Measurements from ENCODE around the gene SLC15A3. TPM values are rescaled to one million over a fixed set of nuclear protein-coding genes. Genes with fewer than 3 reads are reported as not detected.
A peak's percentile ranks its signal among the peaks of the same experiment; 100 is the strongest.
"Not testable (repeated sequence)": the region's sequence is repeated elsewhere in the genome, so short reads cannot be mapped to it uniquely, and the experiment has no call there.

SLC15A3 gene
- total RNA-seq, 1 donor from 2014 or later: 5.8 TPM

DNA sequence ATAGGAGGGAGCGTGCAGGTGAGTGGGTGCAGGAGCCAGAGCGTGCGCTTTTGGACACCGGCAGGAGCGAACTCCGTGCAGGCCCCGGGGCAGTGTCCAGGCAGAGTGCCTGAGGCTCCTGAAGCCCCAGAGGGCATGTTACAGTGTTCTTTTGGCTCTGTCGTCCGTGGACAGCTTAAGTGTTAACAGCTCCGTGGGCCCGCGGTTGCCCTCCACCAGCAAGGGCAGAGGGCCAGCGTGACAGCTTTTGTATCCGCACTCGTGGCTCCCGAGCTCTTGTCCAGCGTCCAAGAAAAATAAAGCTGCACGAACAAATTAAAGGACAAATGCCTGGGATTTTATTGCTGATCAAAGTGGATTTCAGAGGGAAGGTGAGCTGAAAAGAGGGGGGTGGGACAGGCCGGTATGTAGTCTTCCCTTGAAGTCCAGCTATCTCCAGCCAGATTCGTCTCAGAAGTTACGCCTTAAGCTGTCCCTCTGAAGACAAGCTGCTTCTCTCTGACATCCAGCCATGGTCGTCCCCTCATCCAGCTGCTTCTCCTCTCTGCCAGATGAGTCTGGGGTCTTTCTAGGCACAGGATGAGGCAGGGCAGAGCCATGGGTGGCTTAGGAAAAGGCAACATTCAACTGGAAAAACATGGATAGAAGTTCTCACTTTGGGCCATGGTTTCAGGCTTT lies 39.0 kb downstream of the SLC15A3 start:
- no peak for DNase-seq

DNA sequence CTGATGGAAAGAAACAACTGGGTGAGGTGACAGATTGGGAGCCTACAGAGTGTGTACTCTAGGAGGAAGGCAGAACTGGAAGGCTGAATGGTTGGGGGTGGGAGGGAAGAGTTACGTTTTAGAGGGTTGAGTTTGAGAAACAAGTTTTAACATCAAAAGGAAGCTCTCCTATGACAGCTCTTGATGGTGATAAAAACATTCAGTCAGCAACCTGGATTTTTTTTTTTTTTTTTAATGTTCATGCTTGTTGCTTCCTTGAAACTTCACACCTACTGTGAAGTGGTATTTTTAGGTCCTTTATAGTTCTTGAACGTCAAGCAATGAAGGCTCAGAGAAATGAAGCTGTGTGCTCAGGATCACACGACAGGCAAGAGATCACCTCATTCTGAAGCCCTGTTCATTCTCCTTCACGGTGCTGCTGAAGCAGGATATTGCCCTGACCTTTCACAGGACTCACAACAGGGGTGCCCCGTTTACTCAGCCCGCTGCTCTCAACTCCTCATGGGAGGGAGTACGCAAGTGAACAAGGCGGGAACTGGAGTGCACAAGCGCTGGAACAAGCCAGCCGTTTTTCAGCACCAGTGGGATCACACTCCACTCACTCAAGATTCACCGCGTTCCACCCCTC lies 39.6 kb downstream of the SLC15A3 start:
- DNase-seq: no peak

DNA sequence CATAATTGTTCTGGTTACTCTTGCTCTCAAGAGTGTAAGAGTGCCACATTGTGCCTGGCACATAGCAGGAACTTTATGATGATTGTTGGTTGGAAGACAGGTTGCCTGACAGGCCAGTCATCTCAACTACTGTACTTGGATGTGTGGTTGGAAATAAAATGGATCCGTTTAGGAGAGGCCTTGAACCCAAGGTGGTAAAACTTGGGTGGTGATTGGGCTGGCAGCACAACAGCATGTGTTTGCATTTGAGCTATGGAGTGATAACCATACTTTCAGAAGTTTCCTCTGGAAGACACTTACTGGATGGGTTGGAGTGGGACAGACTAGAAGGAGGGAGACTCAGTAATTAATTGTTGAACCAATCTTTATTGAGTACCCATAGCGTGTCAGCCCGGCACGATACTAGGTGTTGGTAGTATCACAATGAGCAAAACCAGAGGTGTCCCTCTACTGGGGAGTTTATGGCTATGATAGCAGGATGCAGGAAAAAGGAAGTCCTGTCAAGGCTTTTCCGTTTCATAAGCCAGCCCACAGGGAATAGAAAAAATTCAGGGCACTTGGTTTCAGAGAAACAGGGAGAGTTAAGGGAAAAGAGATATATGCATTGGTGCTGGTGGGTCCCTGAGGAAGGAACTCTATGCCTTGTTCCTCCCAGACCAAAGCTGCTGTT lies 41.1 kb downstream of the SLC15A3 start:
- DNase-seq: no peak

DNA sequence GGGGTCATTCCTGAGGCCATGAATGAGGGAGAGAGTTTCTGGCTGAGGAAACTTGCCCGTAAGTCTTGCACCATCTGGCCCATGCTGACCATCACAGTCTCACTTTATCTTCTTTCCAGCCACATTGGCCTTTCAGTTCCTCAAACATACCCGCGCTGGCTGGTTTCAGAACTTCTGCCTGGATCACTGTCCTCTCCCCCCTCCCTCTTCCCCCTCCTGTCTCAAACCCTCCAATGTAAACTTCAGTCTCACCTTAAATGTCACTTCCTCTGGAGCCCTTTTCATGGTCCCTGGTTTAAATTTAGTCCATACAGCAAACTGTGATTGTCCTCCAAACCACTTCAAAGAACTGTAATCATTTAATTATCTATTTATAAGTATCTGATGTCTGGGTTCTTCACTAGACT lies 41.7 kb downstream of the SLC15A3 start:
- no peak for DNase-seq

DNA sequence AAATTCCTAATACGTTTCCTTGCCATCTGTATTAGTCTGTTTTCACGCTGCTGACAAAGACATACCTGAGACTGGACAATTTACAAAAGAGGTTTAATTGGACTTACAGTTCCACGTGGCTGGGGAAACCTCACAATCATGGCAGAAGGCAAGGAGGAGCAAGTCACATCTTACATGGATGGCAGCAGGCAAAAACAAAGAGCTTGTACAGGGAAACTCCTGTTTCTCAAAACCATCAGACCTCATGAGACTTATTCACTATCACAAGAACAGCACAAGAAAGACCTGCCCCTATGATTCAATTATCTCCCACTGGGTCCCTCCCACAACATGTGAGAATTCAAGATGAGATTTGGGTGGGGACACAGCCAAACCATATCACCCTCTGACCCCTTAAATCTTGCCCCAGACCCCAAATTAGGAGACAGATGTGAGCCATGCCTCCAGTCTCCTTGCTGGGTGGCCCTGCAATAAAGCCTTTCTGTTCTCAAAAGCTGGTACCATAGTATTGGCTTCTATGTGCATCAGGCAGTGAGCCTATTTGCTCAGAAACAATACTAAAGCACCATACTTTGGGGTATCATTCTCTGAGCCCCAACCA lies 42.2 kb downstream of the SLC15A3 start:
- not testable (repeated sequence) for DNase-seq

DNA sequence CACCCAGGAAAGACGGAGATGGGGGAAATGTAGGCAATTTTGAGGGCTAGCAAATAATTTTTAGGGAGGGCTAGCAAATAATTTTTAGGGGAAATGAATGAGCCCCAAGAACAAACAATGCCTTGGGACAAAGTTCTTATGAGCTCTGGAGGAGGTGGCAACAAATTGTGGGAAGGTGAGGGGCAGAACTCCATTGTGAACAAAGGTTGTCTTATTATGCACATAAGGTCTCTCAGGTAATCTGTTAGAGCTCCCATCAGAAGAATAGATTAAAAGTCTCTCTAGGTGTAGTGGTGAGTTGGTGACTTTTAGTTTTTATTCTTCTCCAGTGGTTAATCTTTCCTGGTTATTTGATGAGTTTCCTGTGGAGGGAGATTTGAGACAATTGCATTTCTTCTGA lies 43.2 kb downstream of the SLC15A3 start:
- no peak for DNase-seq

DNA sequence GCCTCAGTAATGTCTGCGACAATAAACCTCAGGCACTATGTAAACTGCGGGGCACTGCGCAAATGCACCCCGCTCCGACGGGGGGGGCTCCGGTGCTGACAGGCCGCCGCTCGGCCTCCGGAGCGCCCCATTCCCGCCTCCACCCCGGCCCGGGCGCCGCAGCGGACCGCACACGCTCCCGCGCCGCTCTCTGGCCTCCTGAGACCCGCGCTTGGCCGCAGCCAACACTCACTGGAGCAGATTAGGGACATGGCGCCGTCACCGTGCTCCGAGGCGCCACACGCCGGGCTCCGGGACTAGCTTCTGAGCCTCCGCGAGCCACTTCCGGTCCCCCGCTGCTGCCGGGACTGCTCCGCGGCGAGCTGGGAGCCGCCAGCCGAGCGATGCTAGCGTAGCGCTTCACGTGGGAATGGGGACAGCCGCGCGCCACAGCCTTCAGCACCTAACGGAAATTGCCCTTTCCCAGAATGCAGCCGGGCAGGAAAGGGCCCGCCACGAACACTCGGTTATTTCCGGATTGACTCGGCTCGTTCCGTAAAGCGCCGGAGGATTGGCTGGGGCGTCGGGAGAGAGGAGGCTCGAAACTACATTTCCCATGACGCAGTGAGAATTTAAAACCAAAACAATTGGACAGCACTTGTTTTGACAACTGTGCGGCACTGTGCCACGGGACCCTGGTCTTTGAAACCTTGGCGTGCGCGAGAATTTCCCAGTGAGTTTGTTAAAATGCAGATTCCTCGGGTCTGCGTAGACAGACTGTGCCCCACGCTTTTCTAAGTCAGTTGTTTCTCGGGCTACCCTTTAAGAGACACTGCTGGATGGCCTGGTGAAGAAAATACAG lies 45.6 kb downstream of the SLC15A3 start, which contains the start of gene PRPF19:
Gene PRPF19 (minus strand): TSS at position 454 of the 841 bp plus-strand sequence. CDS start 203 bp downstream, at position 251.
- DNase-seq: peak; percentile 90

DNA sequence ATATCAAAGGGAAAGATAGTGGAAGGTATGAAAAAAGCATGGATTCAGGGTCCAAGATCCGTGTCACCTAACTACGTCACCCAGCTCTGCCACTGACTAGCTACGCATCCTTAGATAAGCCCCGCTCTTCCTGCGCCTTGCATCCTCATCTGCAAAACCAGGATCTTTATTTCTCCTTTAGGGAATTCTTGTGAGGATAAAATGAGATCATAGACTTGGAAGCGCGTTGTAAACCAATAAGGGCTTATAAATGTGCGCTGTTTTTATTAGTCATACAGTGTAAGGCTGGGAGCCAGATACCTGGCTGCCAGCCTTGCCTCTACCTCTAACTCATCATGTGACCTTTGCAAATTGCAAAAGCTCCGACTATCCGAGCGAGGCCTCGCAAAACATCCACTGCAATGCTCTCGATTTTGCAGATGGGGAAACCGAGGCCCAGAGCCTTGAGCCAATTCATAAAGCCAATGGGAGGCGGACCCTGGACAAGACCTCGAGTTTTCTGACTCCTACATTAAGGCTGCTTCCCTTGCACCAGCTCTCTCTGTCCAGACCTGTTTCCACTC lies 46.3 kb downstream of the SLC15A3 start:
- DNase-seq: peak; percentile 59

DNA sequence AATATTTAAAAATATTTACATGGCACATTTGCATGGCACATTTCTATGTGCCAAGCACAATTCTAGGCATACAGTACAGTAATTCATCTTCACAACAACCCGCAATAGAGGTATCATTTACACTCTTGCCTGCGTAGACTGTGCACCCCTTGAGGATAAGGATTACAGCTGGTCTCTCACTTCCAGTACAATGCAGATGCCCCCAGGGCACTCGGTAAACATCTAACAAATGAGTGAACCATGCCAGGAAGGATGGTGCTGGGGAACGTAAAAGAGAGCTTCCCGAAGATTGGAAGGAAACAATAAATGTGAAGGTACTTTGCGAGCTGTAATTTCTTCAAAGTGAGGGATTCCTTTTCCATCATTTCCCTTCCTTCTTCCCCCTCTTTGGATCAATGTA lies 46.9 kb downstream of the SLC15A3 start:
- DNase-seq: no peak

DNA sequence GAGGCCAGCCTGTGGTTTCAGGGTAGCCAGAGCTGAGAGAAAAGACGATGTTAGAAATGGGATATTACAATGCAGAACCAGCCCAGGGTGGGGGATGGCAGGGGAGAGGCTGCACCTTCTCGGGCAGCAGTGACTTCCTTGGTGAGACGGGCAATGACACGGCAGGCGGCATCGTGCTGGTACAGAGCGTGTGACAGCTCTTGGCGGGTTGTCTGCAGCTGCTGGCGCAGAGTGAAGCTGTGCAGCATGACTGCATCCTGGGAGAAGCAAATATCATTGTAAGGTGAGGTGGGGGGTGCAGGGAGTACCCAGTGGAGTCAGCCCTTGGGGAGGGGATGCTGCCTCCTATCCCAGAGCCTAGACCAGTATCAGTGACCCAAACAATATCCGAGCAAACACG lies 49.4 kb downstream of the SLC15A3 start:
- no peak for DNase-seq

DNA sequence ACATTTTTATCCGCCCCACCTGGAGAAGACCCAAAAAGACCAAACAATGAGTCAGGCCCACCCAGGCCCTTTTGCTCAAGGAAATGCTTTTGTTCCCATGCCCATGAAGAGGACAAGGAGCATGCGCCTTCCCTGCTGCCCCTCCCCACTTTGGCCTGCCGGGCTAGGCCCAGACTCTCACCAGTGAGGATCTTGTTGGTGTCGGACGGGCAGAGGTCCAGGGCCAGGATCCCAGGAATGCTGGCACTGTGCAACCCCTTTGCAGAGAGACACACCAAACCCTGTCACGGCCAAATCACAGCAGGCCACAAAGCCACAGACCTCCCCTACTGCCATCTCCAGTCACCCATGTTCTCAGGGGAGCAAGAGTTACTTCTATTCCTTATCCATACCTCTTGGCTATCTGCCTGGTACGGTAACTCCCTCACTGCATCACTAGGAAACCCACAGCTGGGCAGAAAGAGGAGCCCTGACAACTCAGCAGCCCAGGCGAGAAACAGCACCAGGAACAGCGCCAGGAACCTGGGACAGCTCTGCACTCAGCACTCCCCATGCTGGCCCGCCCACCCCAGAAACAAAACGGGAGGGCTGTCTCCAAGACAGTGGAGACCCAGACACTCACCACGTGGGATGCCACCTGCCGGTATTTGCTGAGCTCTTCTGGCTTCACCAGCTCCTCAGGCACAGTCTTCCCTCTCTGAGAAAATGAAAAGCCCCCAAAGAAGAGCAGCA lies 51.1 kb downstream of the SLC15A3 start:
- peak; percentile 44 for DNase-seq

DNA sequence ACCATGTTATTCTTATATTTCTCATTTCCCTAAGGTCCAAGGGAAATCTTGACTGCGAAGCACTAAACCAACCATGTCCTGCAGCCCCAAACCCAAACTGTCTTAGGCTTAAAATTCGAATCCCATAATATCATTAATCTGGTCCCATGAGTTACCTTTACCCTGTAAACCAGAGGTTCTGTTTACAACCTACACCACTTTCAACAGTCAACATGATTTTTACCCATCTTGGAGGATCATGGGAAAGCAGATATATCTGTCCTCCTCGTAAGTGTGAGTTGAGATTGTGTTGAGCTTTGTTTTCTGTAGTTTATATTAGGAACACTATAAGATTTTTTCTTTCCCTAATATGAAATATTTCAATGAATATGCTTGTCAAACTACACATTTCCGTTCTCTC lies 52.0 kb downstream of the SLC15A3 start:
- no peak for DNase-seq

DNA sequence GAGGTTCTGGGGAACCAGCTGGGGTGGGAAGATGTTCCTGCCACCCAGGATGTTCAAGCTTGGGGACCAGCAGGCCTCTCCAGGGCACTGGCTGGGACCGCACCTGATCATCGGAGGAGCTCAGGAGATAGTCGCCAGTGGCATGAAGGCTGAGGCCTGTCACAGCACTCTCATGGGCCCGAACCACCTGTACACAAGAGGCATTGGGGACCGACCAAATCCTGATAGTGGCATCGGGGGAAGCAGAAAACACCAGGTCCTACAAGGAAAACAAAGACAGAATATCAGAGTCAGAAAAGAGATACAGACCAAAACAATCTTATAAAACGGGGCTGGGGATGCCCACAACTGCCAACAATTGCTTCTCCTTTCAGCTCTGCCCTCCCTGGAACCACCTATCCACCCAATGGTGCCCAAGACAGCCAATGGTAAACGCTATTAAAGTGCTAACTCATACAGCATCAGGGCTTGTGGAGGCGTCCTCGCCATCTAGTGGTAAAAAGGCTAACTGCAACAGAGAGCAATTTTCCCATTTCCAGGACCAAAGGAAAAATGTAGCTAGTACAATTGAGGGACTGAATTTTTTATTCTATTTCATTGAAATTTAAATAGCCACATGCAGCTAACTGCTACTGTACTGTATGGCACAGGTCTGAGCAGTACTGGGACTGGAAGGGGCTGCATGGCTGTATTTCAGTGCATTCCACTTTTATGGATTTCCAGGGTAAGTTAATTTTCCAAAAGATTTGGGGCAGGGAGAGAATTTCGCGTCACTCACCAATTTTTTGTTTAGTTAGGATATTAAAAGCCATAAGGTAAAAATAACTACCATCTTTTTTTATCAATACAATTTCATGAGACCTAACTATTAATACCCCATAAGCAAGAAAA lies 52.7 kb downstream of the SLC15A3 start:
- DNase-seq: no peak

DNA sequence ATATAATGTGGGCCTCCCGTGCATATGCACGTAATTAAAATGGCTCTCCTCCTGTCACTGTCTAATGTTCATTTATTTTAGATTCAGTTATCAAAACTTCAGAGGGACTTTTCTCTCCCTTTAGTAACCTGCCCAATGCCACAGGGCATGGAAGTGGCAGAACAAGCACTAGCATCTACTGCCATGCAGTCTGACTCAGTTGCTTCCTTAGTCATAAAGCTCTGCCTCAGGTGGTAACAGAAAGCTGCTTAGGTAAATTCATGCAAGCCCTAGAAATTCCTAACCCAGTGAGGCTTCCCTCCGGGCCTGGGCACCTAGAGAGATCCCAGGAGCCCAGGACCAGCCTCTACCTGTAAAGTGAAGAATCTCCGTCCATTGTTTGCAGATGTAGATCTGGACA lies 54.5 kb downstream of the SLC15A3 start:
- no peak for DNase-seq

DNA sequence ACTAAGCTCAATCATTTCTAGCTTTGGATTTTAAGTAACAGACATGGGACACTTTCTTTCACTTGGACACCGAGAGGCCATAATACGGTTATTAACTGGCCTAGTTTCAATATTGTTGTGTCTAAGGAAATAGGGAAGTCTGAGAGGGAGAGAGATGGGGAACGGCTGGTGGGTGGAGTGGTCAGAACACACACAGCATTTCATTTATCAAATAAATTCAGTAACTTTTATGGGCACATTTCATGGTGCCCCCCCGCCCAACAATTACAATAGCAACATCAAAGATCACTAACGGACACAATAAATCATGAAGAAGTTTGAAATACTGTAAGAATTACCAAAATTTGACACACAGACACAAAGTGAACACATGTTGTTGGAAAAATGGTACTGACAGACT lies 56.3 kb downstream of the SLC15A3 start:
- no peak for DNase-seq

DNA sequence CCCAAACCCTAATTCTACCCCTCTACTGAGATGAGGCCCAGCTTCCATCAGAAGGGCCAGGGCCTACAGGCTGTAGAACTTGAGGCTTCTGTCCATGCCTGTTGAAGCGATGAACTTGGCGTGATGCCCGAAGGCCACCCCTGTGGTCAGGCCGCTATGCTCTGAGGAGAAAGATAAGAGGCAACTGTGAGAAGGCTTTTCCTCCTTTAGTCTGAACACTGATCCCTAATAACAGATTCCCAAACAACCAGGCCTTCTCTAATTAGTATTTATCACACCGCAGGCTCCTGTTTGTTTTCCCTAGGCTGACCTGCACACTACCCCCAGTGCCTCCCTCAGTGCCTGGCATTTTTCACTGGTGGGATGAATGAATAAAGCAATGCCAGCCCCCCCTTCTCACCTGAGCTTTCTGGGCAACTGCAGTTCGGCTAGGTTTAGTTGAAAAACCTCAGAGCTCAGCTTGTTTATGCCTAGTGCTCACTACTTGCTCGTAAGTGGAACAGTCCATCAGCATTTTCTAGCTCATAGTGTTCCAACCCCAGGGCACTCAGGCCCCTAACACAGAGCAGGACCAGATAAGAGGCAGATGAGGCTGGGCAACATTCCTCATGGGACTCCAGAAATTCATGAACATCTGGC lies 60.8 kb downstream of the SLC15A3 start:
- no peak for DNase-seq

DNA sequence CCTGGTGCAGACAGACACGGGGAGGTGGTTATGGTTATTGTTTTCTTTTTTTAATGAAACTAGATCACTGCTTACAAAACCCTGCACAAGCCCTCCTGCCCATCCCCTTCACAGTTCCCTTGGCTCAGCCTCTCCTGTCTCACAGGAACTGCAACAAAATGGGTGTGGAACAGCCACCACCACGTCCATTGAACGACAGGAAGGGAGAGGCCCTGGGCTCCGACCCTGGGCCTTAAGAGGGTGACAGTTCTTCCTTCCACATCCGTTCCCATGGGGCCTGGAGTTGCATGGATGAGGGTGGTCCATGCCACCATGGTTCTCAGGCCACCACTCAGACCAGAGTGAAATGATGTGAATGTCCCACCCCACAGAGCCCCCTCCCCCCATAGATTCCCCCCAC lies 61.3 kb downstream of the SLC15A3 start:
- DNase-seq: no peak

DNA sequence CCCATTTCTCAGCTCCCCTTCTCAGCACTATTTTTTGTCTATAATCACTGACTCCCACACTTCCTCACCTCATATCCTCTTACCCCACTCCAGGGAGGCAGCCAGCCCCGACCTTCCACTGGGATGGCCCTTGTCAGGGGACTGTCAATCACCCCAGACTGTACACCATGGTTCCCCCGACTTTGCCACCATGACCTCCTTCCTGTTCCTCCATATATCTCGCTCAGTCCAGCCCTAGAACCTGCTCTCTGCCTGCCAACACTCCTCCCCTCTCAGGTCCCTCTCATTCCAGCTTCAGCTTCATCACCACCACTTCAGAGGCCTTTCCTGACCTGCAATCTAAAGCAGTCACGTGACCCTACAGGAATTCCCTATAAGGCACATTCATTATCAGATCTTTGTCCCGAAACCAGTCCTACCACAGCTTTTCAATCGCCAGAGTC lies 62.1 kb downstream of the SLC15A3 start:
- no peak for DNase-seq

DNA sequence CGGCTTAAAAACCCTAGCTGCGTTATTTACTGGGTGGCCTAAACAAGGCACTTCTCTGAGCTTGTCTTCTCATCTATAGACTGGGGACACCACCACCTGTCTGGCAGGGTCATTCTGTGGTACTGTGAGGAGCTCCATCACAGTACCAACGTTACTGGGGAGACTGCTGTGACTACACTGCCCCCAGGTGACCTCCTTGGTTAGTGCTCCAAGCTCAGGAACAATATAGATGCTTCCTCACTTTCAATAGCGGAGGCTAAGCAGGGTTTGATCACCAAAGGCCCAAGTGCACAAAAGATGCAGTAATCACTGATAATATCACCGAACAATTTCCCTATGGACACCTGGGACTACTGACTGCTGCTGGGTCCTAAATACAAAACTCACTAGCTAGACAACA lies 64.4 kb downstream of the SLC15A3 start:
- DNase-seq: no peak

Data from occipital lobe (tissue), 2 donors.